WTC11 (cell line): ENCODE data around the gene FAM124A. TPM values are rescaled to one million over a fixed set of nuclear protein-coding genes. Genes with fewer than 3 reads are reported as not detected.

Source experiments
- ATAC-seq: fragments of 200-7000 bp; cut with Tn5 transposase; 2 replicates; pipeline ENCODE4 v1.10.0; 2021; ENCODE audit warnings: mild to moderate bottlenecking, moderate library complexity
- CTCF ChIA-PET: fragments of 300-600 bp; sonication (Branson Sonifier 250); formaldehyde crosslinking; loops from one replicate; lab custom pipeline; 2021; ENCODE audit warnings: antibody characterized with exemption; lab: Charles Lee
- POLR2A ChIA-PET: fragments of 350-600 bp; sonication (Branson Sonifier 250); formaldehyde crosslinking; loops from one replicate; lab custom pipeline; 2021; ENCODE audit warnings: antibody characterized with exemption; lab: Charles Lee
- DNase-seq: peaks from one replicate; pipeline ENCODE4 v3.0.0; 2021; ENCODE audit warnings: low spot score
- H3K27ac Mint-ChIP-seq: 2 replicates; pipeline ENCODE4 v1.8.0; 2021; ENCODE audit warnings: mixed read lengths
- H3K27me3 Mint-ChIP-seq: 2 replicates; pipeline ENCODE4 v1.8.0; 2021; ENCODE audit warnings: low read depth, mild to moderate bottlenecking, moderate library complexity, mixed read lengths
- H3K36me3 Mint-ChIP-seq: 2 replicates; pipeline ENCODE4 v1.8.0; 2021; ENCODE audit warnings: mixed read lengths
- H3K4me1 Mint-ChIP-seq: 2 replicates; pipeline ENCODE4 v1.8.0; 2022; ENCODE audit warnings: mixed read lengths
- H3K4me3 Mint-ChIP-seq: 2 replicates; pipeline ENCODE4 v1.8.0; 2021; ENCODE audit warnings: mild to moderate bottlenecking, moderate library complexity, mixed read lengths
- H3K9me3 Mint-ChIP-seq: 2 replicates; pipeline ENCODE4 v1.8.0; 2021; ENCODE audit warnings: mixed read lengths
- HMGA2 ChIP-seq: fragments of 250-450 bp; sonication (Bioruptor Pico); IDR thresholded peaks from 2 replicates; pipeline ENCODE4 v1.4.0; 2021; ENCODE audit warnings: mild to moderate bottlenecking, moderate library complexity
- JUN ChIP-seq: sonication (generic); formaldehyde crosslinking; IDR thresholded peaks from 2 replicates; pipeline ENCODE4 v1.8.0; 2023; ENCODE audit warnings: mild to moderate bottlenecking, missing genetic modification reagents
- NFATC4 ChIP-seq: fragments of 250-450 bp; sonication (Bioruptor Pico); IDR thresholded peaks from 2 replicates; pipeline ENCODE4 v1.9.0; 2021; ENCODE audit warnings: mild to moderate bottlenecking
- SP1 ChIP-seq: sonication (generic); formaldehyde crosslinking; conservative IDR thresholded peaks from 2 replicates; pipeline ENCODE4 v1.8.1; 2022; ENCODE audit warnings: missing genetic modification reagents
- TEAD1 ChIP-seq: sonication (generic); formaldehyde crosslinking; IDR thresholded peaks from 2 replicates; pipeline ENCODE4 v1.8.0; 2022; ENCODE audit warnings: mild to moderate bottlenecking, missing genetic modification reagents
- TEAD4 ChIP-seq: sonication (generic); formaldehyde crosslinking; IDR thresholded peaks from 2 replicates; pipeline ENCODE4 v1.8.0; 2022; ENCODE audit warnings: mild to moderate bottlenecking, missing genetic modification reagents
- ZNF219 ChIP-seq: sonication (generic); formaldehyde crosslinking; IDR thresholded peaks from 2 replicates; pipeline ENCODE4 v1.8.0; 2023; ENCODE audit warnings: missing genetic modification reagents, mild to moderate bottlenecking, borderline replicate concordance
- ZNF263 ChIP-seq: sonication (generic); formaldehyde crosslinking; IDR thresholded peaks from 2 replicates; pipeline ENCODE4 v1.8.1; 2022; ENCODE audit warnings: low read depth, mild to moderate bottlenecking, moderate library complexity, missing genetic modification reagents
- total RNA-seq: library from RNA; stranded (reverse); gene quantifications from 3 replicates; pipeline ENCODE4 v1.2.3, GENCODE V29; 2021
- TF ChIP-seq, protein P1 (sequence below): sonication (generic); formaldehyde crosslinking; IDR thresholded peaks from 2 replicates; pipeline ENCODE4 v1.8.0; 2023; ENCODE audit warnings: missing genetic modification reagents, mild to moderate bottlenecking, borderline replicate concordance
- TF ChIP-seq, protein P2 (sequence below): sonication (generic); formaldehyde crosslinking; IDR thresholded peaks from 2 replicates; pipeline ENCODE4 v1.8.1; 2023; ENCODE audit warnings: mild to moderate bottlenecking, missing genetic modification reagents
- TF ChIP-seq, protein P3 (sequence below): sonication (generic); formaldehyde crosslinking; conservative IDR thresholded peaks from 2 replicates; pipeline ENCODE4 v1.8.1; 2022; ENCODE audit warnings: mild to moderate bottlenecking, missing genetic modification reagents
- TF ChIP-seq, protein P4 (sequence below): sonication (generic); formaldehyde crosslinking; IDR thresholded peaks from 2 replicates; pipeline ENCODE4 v1.8.0; 2023; ENCODE audit warnings: mild to moderate bottlenecking, missing genetic modification reagents
- TF ChIP-seq, protein P5 (sequence below): sonication (generic); formaldehyde crosslinking; IDR thresholded peaks from 2 replicates; pipeline ENCODE4 v1.8.0; 2023; ENCODE audit warnings: missing genetic modification reagents

The FAM124A gene
- total RNA-seq, 1 experiment from 2014 or later: 45.8 TPM

DNA sequence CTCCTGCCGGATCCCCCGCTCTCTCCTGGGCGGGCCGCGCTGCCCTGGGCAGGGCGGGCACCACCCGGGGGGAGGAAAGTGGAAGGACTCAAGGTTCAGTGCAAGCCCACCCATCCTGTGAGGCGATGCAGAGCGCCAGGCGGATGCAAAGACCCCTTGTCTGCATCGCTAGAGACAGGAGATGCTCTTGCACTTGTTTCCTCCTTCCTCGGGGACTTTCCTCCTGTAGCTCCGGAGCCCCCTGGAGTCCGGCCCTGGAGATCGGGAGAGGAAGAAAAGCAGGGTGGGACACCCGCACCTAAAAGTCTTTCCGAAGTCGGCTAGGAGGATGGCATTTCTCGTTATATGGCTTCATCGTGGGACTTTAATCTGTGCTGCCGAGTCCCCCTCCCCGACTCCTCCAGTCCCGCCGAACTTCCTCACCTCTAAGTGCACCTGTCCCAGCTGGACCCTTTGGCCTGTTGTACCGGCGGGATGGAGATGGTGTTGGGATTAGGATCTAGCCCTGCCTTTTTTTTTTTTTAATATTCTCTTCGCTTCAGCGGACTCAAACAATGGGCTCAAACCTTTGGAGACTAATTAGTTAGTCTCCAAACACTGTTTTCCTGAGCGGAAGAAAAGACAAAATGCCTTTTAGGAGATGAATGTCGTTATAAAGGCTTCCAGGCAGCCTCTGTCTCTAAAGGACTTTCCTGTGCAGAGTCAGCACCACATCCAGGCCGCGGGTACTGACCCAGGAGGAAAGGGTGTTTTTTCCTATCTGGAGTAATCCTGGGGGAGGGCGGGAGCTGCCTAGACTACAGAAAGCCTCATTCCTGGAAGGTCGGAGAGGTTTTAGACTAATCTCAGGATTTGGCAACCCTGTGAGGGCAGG is 725 bp downstream of the FAM124A start:
- Mint-ChIP-seq H3K27ac (peak overlapping the region; percentile 30), H3K27me3 (peaks cover 8% of the 10 kb centered on the region), H3K9me3 (no peaks in the 10 kb centered on the region), H3K36me3 (peaks cover 22% of the 10 kb centered on the region), H3K4me3 (peak overlapping the region; percentile 92), H3K4me1 (peaks cover 64% of the 10 kb centered on the region)
- POLR2A ChIA-PET: interaction anchor here (0.8 kb wide), 1 partner anchor 63 kb away, joined by 4 read pairs; no protein-coding TSS in a partner anchor
- TF ChIP-seq, protein P1, sequence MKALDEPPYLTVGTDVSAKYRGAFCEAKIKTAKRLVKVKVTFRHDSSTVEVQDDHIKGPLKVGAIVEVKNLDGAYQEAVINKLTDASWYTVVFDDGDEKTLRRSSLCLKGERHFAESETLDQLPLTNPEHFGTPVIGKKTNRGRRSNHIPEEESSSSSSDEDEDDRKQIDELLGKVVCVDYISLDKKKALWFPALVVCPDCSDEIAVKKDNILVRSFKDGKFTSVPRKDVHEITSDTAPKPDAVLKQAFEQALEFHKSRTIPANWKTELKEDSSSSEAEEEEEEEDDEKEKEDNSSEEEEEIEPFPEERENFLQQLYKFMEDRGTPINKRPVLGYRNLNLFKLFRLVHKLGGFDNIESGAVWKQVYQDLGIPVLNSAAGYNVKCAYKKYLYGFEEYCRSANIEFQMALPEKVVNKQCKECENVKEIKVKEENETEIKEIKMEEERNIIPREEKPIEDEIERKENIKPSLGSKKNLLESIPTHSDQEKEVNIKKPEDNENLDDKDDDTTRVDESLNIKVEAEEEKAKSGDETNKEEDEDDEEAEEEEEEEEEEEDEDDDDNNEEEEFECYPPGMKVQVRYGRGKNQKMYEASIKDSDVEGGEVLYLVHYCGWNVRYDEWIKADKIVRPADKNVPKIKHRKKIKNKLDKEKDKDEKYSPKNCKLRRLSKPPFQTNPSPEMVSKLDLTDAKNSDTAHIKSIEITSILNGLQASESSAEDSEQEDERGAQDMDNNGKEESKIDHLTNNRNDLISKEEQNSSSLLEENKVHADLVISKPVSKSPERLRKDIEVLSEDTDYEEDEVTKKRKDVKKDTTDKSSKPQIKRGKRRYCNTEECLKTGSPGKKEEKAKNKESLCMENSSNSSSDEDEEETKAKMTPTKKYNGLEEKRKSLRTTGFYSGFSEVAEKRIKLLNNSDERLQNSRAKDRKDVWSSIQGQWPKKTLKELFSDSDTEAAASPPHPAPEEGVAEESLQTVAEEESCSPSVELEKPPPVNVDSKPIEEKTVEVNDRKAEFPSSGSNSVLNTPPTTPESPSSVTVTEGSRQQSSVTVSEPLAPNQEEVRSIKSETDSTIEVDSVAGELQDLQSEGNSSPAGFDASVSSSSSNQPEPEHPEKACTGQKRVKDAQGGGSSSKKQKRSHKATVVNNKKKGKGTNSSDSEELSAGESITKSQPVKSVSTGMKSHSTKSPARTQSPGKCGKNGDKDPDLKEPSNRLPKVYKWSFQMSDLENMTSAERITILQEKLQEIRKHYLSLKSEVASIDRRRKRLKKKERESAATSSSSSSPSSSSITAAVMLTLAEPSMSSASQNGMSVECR (CRISPR knock-in tag): peak; percentile 20; the same call in 1 of the 2 replicates
- no peak; the same call in 1 of the 2 replicates for TF ChIP-seq SP1 (CRISPR knock-in tag)
- TF ChIP-seq, protein P2, sequence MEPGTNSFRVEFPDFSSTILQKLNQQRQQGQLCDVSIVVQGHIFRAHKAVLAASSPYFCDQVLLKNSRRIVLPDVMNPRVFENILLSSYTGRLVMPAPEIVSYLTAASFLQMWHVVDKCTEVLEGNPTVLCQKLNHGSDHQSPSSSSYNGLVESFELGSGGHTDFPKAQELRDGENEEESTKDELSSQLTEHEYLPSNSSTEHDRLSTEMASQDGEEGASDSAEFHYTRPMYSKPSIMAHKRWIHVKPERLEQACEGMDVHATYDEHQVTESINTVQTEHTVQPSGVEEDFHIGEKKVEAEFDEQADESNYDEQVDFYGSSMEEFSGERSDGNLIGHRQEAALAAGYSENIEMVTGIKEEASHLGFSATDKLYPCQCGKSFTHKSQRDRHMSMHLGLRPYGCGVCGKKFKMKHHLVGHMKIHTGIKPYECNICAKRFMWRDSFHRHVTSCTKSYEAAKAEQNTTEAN (CRISPR knock-in tag): 0 out of 2 replicates have a peak, but pooled peaks have one; percentile 80
- peak; percentile 28 for DNase-seq
- CTCF ChIA-PET: interaction anchor here (0.6 to 3.8 kb wide), 9 partner anchors 14 to 575 kb away, joined by 3 to 59 read pairs (median 7); no protein-coding TSS in a partner anchor
- ATAC-seq: peak; percentile 21

DNA sequence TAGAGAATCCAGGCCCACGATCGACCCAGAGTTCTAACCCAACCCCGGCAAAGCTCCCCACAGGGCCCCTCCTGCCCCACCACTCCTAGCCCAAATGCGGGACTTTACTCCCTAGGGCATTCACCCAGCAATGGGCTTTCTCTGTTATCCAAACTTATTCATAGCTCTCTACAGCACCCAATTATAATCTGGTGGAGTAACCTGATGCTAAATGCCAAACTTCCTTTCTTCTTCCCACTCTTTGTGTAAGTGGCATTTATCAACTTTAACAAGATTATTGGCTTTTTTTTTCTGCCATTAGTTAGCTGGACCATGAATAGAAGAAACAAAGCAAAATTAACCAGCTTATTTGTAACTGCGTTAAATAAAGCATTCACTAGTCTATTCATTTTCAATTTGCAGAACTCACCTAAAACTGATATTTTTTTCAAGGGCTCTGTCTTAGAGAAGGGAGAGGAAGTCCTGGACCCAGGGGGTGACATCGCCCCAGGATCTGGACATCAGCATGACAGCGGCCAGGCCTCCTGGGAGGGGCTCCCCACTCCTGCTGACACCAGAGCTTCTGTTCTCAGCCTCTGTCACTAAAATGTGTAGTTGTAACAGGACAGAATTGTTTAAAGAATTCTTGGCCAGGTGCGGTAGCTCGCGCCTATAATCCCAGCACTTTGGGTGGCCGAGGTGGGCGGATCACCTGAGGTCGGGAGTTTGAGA is 1.5 kb downstream of the FAM124A start:
- POLR2A ChIA-PET: interaction anchor here (0.8 to 1.5 kb wide), 4 partner anchors 21 to 230 kb away, joined by 3 to 5 read pairs (median 4); no protein-coding TSS in a partner anchor
- peaks cover 5% of the 10 kb centered on the region for H3K27me3 Mint-ChIP-seq
- DNase-seq (no peak), ATAC-seq (peak; percentile 42)
- H3K36me3 Mint-ChIP-seq: peaks cover 22% of the 10 kb centered on the region
- H3K4me3 Mint-ChIP-seq: peak overlapping the region; percentile 92
- no peaks in the 10 kb centered on the region for H3K9me3 Mint-ChIP-seq
- H3K27ac Mint-ChIP-seq: peak overlapping the region; percentile 30
- no peak for TF ChIP-seq ZNF219 (CRISPR knock-in tag)
- TF ChIP-seq TEAD4: no peak
- no peak for TF ChIP-seq HMGA2
- TF ChIP-seq NFATC4 (CRISPR knock-in tag): no peak
- no peak for TF ChIP-seq TEAD1
- peaks cover 63% of the 10 kb centered on the region for H3K4me1 Mint-ChIP-seq
- CTCF ChIA-PET: interaction anchor here (0.9 to 3.8 kb wide), 9 partner anchors 13 to 574 kb away, joined by 3 to 59 read pairs (median 7); no protein-coding TSS in a partner anchor

DNA sequence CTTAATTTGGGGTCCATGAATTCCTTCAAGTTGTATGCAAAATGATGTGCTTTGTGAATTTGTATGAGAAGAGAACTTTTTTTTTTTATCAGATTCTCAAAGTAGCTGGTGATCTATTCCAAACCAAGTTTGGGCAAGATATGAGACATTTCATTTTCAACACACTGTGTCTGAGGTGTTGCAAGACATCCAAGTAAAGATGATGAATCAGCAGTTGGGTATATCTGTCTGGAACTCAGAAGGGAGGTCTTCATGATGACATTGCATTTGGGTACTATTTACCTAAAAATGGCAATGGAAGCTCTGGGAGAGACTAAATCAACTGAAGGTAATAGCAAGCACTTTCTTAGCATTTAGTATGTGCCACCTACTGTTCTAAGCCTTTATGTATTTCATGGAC is 2.8 kb downstream of the FAM124A start:
- Mint-ChIP-seq H3K9me3 (no peaks in the 10 kb centered on the region), H3K4me1 (peaks cover 68% of the 10 kb centered on the region), H3K27me3 (peaks cover 5% of the 10 kb centered on the region), H3K27ac (peak overlapping the region; percentile 61), H3K4me3 (peak overlapping the region; percentile 92), H3K36me3 (peaks cover 22% of the 10 kb centered on the region)
- ChIA-PET POLR2A (interaction anchor here (0.7 to 1.5 kb wide), 3 partner anchors 20 to 56 kb away, joined by 3 to 5 read pairs (median 4); no protein-coding TSS in a partner anchor), CTCF (interaction anchor here (0.5 to 3.8 kb wide), 6 partner anchors 11 to 117 kb away, joined by 3 to 59 read pairs (median 10); no protein-coding TSS in a partner anchor)
- no peak for DNase-seq
- ATAC-seq: no peak
- TF ChIP-seq, protein P1 (CRISPR knock-in tag): no peak
- TF ChIP-seq, protein P3, sequence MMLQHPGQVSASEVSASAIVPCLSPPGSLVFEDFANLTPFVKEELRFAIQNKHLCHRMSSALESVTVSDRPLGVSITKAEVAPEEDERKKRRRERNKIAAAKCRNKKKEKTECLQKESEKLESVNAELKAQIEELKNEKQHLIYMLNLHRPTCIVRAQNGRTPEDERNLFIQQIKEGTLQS (CRISPR knock-in tag): no peak
- no peak for TF ChIP-seq ZNF263 (CRISPR knock-in tag)
- TF ChIP-seq JUN: no peak
- TF ChIP-seq, protein P4, sequence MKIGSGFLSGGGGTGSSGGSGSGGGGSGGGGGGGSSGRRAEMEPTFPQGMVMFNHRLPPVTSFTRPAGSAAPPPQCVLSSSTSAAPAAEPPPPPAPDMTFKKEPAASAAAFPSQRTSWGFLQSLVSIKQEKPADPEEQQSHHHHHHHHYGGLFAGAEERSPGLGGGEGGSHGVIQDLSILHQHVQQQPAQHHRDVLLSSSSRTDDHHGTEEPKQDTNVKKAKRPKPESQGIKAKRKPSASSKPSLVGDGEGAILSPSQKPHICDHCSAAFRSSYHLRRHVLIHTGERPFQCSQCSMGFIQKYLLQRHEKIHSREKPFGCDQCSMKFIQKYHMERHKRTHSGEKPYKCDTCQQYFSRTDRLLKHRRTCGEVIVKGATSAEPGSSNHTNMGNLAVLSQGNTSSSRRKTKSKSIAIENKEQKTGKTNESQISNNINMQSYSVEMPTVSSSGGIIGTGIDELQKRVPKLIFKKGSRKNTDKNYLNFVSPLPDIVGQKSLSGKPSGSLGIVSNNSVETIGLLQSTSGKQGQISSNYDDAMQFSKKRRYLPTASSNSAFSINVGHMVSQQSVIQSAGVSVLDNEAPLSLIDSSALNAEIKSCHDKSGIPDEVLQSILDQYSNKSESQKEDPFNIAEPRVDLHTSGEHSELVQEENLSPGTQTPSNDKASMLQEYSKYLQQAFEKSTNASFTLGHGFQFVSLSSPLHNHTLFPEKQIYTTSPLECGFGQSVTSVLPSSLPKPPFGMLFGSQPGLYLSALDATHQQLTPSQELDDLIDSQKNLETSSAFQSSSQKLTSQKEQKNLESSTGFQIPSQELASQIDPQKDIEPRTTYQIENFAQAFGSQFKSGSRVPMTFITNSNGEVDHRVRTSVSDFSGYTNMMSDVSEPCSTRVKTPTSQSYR (CRISPR knock-in tag): no peak
- TF ChIP-seq, protein P5, sequence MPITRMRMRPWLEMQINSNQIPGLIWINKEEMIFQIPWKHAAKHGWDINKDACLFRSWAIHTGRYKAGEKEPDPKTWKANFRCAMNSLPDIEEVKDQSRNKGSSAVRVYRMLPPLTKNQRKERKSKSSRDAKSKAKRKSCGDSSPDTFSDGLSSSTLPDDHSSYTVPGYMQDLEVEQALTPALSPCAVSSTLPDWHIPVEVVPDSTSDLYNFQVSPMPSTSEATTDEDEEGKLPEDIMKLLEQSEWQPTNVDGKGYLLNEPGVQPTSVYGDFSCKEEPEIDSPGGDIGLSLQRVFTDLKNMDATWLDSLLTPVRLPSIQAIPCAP (CRISPR knock-in tag): no peak
